ENCODE results near the gene PITPNM1. TPM values are rescaled to one million over a fixed set of nuclear protein-coding genes. Genes with fewer than 3 reads are reported as not detected.

Gene PITPNM1
- polyA plus RNA-seq, 1 donor from 2014 or later, result 25.8 TPM

DNA sequence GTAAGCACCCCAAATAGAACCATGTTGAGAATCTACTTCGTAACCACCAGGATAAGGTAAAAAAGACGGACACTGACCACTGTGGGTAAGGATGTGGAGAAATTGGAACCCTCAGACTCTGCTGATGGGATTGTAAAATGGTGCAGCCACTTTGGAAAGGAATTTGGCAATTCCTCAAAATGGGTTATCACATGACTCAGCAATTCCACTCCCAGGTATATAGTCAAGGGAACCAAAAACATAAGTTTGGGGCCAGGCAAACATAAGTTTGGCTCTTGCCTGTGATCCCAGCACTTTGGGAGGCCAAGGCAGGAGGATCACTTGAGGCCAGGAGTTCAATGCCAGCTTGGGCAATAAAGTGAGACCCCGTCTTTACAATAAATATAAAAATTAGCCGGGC is 23.2 kb upstream of the PITPNM1 start:
- Histone ChIP-seq H4K20me1 (ENCODE audit: insufficient read depth) (no peaks in the 10 kb centered on the region), H3K4me2 (ENCODE audit: low read length) (no peak overlapping the region), H3K9me3 (ENCODE audit: low read length) (no peaks in the 10 kb centered on the region), H3K9ac (ENCODE audit: low read length) (no peak overlapping the region), H3K27ac (ENCODE audit: low read length) (no peak overlapping the region), H3F3A (ENCODE audit: insufficient read depth, low read length, poor library complexity, severe bottlenecking) (no peaks in the 10 kb centered on the region), H3K79me2 (replicated peaks; ENCODE audit: insufficient read depth, low read length) (no peaks in the 10 kb centered on the region), H3K4me3 (ENCODE audit: low read length) (no peak overlapping the region), H3K9me2 (ENCODE audit: insufficient read depth, low read length) (no peaks in the 10 kb centered on the region), H2AFZ (ENCODE audit: low read depth, low read length) (no peak overlapping the region), H3K27me3 (ENCODE audit: insufficient read depth, low read depth, low read length) (no peaks in the 10 kb centered on the region), H3K36me3 (ENCODE audit: insufficient read depth, low read length) (no peaks in the 10 kb centered on the region)
- TF ChIP-seq, protein P1, sequence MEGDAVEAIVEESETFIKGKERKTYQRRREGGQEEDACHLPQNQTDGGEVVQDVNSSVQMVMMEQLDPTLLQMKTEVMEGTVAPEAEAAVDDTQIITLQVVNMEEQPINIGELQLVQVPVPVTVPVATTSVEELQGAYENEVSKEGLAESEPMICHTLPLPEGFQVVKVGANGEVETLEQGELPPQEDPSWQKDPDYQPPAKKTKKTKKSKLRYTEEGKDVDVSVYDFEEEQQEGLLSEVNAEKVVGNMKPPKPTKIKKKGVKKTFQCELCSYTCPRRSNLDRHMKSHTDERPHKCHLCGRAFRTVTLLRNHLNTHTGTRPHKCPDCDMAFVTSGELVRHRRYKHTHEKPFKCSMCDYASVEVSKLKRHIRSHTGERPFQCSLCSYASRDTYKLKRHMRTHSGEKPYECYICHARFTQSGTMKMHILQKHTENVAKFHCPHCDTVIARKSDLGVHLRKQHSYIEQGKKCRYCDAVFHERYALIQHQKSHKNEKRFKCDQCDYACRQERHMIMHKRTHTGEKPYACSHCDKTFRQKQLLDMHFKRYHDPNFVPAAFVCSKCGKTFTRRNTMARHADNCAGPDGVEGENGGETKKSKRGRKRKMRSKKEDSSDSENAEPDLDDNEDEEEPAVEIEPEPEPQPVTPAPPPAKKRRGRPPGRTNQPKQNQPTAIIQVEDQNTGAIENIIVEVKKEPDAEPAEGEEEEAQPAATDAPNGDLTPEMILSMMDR (IDR thresholded peaks at IDR 0.05; ENCODE audit: poor library complexity, severe bottlenecking), result no peak
- no peak for TF ChIP-seq RAD21 (conservative IDR thresholded peaks at IDR 0.05)
- TF ChIP-seq EZH2 (IDR thresholded peaks at IDR 0.05; ENCODE audit: borderline replicate concordance, insufficient read depth, low read length, poor library complexity, severe bottlenecking), result no peak
- TF ChIP-seq TAF1 (IDR thresholded peaks at IDR 0.05; ENCODE audit: low read depth), result no peak
- no peak for TF ChIP-seq EP300 (conservative IDR thresholded peaks at IDR 0.05; ENCODE audit: poor library complexity, severe bottlenecking)
- TF ChIP-seq SMC3 (conservative IDR thresholded peaks at IDR 0.05; ENCODE audit: poor library complexity), result no peak
- TF ChIP-seq MXI1 (conservative IDR thresholded peaks at IDR 0.05; ENCODE audit: poor library complexity, severe bottlenecking), result no peak
- TF ChIP-seq, protein P2, sequence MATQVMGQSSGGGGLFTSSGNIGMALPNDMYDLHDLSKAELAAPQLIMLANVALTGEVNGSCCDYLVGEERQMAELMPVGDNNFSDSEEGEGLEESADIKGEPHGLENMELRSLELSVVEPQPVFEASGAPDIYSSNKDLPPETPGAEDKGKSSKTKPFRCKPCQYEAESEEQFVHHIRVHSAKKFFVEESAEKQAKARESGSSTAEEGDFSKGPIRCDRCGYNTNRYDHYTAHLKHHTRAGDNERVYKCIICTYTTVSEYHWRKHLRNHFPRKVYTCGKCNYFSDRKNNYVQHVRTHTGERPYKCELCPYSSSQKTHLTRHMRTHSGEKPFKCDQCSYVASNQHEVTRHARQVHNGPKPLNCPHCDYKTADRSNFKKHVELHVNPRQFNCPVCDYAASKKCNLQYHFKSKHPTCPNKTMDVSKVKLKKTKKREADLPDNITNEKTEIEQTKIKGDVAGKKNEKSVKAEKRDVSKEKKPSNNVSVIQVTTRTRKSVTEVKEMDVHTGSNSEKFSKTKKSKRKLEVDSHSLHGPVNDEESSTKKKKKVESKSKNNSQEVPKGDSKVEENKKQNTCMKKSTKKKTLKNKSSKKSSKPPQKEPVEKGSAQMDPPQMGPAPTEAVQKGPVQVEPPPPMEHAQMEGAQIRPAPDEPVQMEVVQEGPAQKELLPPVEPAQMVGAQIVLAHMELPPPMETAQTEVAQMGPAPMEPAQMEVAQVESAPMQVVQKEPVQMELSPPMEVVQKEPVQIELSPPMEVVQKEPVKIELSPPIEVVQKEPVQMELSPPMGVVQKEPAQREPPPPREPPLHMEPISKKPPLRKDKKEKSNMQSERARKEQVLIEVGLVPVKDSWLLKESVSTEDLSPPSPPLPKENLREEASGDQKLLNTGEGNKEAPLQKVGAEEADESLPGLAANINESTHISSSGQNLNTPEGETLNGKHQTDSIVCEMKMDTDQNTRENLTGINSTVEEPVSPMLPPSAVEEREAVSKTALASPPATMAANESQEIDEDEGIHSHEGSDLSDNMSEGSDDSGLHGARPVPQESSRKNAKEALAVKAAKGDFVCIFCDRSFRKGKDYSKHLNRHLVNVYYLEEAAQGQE (IDR thresholded peaks at IDR 0.05; ENCODE audit: borderline replicate concordance), result no peak
- no peak for TF ChIP-seq POLR2AphosphoS5 (IDR thresholded peaks at IDR 0.05)

DNA sequence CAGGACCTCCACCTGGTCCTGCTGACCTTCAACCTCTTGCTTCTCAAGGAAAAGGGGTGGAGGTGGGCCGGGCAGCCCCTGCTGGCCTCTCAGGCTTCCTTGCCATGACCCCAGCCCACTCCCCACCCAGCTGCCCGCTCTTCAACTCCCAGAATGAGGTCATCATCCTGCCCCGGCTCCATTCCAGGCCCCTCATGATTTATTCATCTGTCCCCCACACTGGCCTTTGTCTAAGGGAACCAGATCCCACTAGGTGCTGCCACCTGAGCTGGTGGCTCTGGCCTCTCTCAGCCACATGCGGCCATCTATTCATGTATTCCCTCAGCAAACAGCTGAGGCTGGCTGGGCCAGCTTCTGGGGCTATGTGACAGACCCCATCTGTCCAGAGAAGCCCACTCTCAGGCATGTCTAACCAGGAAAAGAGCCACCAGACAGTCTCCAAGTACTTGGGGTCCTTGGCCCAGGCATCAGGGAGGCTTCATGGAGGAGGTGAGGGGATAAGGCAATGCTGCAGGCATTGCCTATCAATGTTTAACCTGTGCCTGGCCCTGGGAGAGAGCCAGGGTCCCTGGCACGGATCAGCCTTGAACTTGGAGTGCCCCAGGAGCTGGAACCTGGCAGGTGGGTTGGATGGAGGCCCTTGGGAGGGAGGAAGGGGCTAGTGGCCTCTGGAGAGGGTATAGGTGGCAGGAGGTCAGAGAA is 20.3 kb upstream of the PITPNM1 start:
- H3K79me2 ChIP-seq (replicated peaks; ENCODE audit: insufficient read depth, low read length), result no peaks in the 10 kb centered on the region
- no peak overlapping the region for H3K9ac ChIP-seq (ENCODE audit: low read length)
- TF ChIP-seq, protein P1 (IDR thresholded peaks at IDR 0.05; ENCODE audit: poor library complexity, severe bottlenecking), result no peak
- TF ChIP-seq EZH2 (IDR thresholded peaks at IDR 0.05; ENCODE audit: borderline replicate concordance, insufficient read depth, low read length, poor library complexity, severe bottlenecking) (no peak), POLR2AphosphoS5 (IDR thresholded peaks at IDR 0.05) (no peak), SMC3 (conservative IDR thresholded peaks at IDR 0.05; ENCODE audit: poor library complexity) (no peak), MXI1 (conservative IDR thresholded peaks at IDR 0.05; ENCODE audit: poor library complexity, severe bottlenecking) (no peak), EP300 (conservative IDR thresholded peaks at IDR 0.05; ENCODE audit: poor library complexity, severe bottlenecking) (no peak), TAF1 (IDR thresholded peaks at IDR 0.05; ENCODE audit: low read depth) (no peak), RAD21 (conservative IDR thresholded peaks at IDR 0.05) (no peak)
- TF ChIP-seq, protein P2 (IDR thresholded peaks at IDR 0.05; ENCODE audit: borderline replicate concordance), result no peak
- H3K9me3 ChIP-seq (ENCODE audit: low read length), result no peaks in the 10 kb centered on the region
- H3K36me3 ChIP-seq (ENCODE audit: insufficient read depth, low read length), result no peaks in the 10 kb centered on the region
- H3K9me2 ChIP-seq (ENCODE audit: insufficient read depth, low read length), result no peaks in the 10 kb centered on the region
- no peaks in the 10 kb centered on the region for H4K20me1 ChIP-seq (ENCODE audit: insufficient read depth)
- H3F3A ChIP-seq (ENCODE audit: insufficient read depth, low read length, poor library complexity, severe bottlenecking), result no peaks in the 10 kb centered on the region
- no peak overlapping the region for H3K4me2 ChIP-seq (ENCODE audit: low read length)
- H2AFZ ChIP-seq (ENCODE audit: low read depth, low read length), result no peak overlapping the region
- no peaks in the 10 kb centered on the region for H3K27me3 ChIP-seq (ENCODE audit: insufficient read depth, low read depth, low read length)
- no peak overlapping the region for H3K27ac ChIP-seq (ENCODE audit: low read length)
- H3K4me3 ChIP-seq (ENCODE audit: low read length), result no peak overlapping the region
